Activated CD4-positive, alpha-beta T cell treated with anti-CD3 and anti-CD28 coated beads, Interleukin-2, amount 50 U/mL, for 1 hour (primary cell): ENCODE measurements around the gene BCL2L1.

Source experiments
- DNase-seq: peaks from one replicate; pipeline ENCODE4 v3.0.0-alpha.2; 2020

The BCL2L1 gene

GRCh38 chr20:31691646-31692275 is 30.9 kb downstream of the BCL2L1 start:
- no peak for DNase-seq

GRCh38 chr20:31690124-31690666 is 32.5 kb downstream of the BCL2L1 start:
- DNase-seq: no peak

- DNase-seq: no peak
Measured at GRCh38 chr20:31689141-31689540, 33.5 kb downstream of the BCL2L1 start.

GRCh38 chr20:31687777-31688176 is 34.9 kb downstream of the BCL2L1 start:
- DNase-seq: no peak

GRCh38 chr20:31685853-31686643 is 36.6 kb downstream of the BCL2L1 start:
- no peak for DNase-seq

- DNase-seq: no peak
Measured at GRCh38 chr20:31684153-31685015, 38.3 kb downstream of the BCL2L1 start.

GRCh38 chr20:31682927-31683326 is 39.7 kb downstream of the BCL2L1 start:
- DNase-seq: no peak

- DNase-seq: no peak
Measured at GRCh38 chr20:31682352-31682751, 40.3 kb downstream of the BCL2L1 start.

GRCh38 chr20:31681769-31682168 is 40.9 kb downstream of the BCL2L1 start:
- no peak for DNase-seq

- no peak for DNase-seq
Measured at GRCh38 chr20:31681128-31681727, 41.4 kb downstream of the BCL2L1 start.

- no peak for DNase-seq
Measured at GRCh38 chr20:31680286-31681127, 42.2 kb downstream of the BCL2L1 start.

- no peak for DNase-seq
Measured at GRCh38 chr20:31679357-31680285, 43.0 kb downstream of the BCL2L1 start.

GRCh38 chr20:31678389-31679356 is 44.0 kb downstream of the BCL2L1 start:
- DNase-seq: no peak

- DNase-seq: no peak
Measured at GRCh38 chr20:31677553-31678260, 45.0 kb downstream of the BCL2L1 start.

- DNase-seq: no peak
Measured at GRCh38 chr20:31676609-31676989, 46.1 kb downstream of the BCL2L1 start.

GRCh38 chr20:31675828-31676608 is 46.6 kb downstream of the BCL2L1 start:
- peak; percentile 26 for DNase-seq

- DNase-seq: peak; percentile 43
Measured at GRCh38 chr20:31674895-31675827, 47.5 kb downstream of the BCL2L1 start.
